A549 (cell line): ENCODE results near the gene MYRF. TPM values are rescaled to one million over a fixed set of nuclear protein-coding genes. Genes with fewer than 3 reads are reported as not detected.

Experiments
- ATAC-seq, 2 experiments: fragments of 200-7000 bp in 1 of 2; fragments of >200 bp in 1 of 2; cut with Nextera tagmentation in 1 of 2; cut with Tn5 transposase in 1 of 2; 3 replicates each; pipeline versions ENCODE4 v1.8.0 to v1.9.1; 2018 to 2020; ENCODE audit warnings: mild to moderate bottlenecking in 1 of 2, moderate library complexity in 1 of 2
- CTCF ChIA-PET: fragments of 300-600 bp; sonication (Branson Sonifier 250); formaldehyde crosslinking; extraction: SDS; loops from one replicate; lab custom pipeline; 2021; ENCODE audit warnings: antibody characterized with exemption, inconsistent platforms; lab: Yijun Ruan, JAX
- POLR2A ChIA-PET: fragments of 350-600 bp; formaldehyde crosslinking; extraction: SDS; loops from one replicate; lab custom pipeline; 2021; ENCODE audit warnings: antibody characterized with exemption, inconsistent platforms; lab: Yijun Ruan, JAX
- DNase-seq, 2 experiments: peaks; one replicate each; pipeline versions ENCODE4 v3.0.0 to v3.0.0-alpha.2; 2011 to 2016; ENCODE audit warnings: low read depth in 1 of 2, low spot score in 1 of 2
- FAIRE-seq: peaks from 2 replicates; lab custom pipeline; 2011; peaks lifted over from hg19 to GRCh38; lab: Jason Lieb, UNC
- H3K27ac ChIP-seq, 2 experiments: fragments of >200 bp; sonication (Bioruptor Twin); formaldehyde crosslinking; 3 replicates each; pipeline ENCODE4 v1.5.1; 2016 to 2017
- H3K4me1 ChIP-seq: fragments of >200 bp; sonication (Bioruptor Twin); formaldehyde crosslinking; 3 replicates; pipeline ENCODE4 v1.6.1; 2016
- H3K4me2 ChIP-seq: fragments of >200 bp; sonication (Bioruptor Twin); formaldehyde crosslinking; 3 replicates; pipeline ENCODE4 v1.6.1; 2016
- H3K4me3 ChIP-seq: fragments of >200 bp; sonication (Bioruptor Twin); formaldehyde crosslinking; 3 replicates; pipeline ENCODE4 v1.5.1; 2016
- H3K9me3 ChIP-seq: fragments of >200 bp; sonication (Bioruptor Twin); formaldehyde crosslinking; 3 replicates; pipeline ENCODE4 v1.6.1; 2016
- CBX8 ChIP-seq: fragments of 200-600 bp; sonication (generic); IDR thresholded peaks from 2 replicates; pipeline ENCODE4 v1.6.1; 2016
- CHD4 ChIP-seq: fragments of 200-600 bp; sonication (generic); IDR thresholded peaks from 2 replicates; pipeline ENCODE4 v1.6.1; 2016; ENCODE audit warnings: antibody characterized with exemption, mild to moderate bottlenecking, borderline replicate concordance
- E2F6 ChIP-seq: IDR thresholded peaks from 2 replicates; pipeline ENCODE4 v1.6.1; 2012; ENCODE audit warnings: low read depth, borderline replicate concordance
- EHF ChIP-seq: fragments of 250-450 bp; sonication (Bioruptor Pico); IDR thresholded peaks from 2 replicates; pipeline ENCODE4 v1.5.0; 2020; ENCODE audit warnings: mild to moderate bottlenecking
- FOSL2 ChIP-seq, 2 experiments: fragments of 450-650 bp in 1 of 2; fragments of >200 bp in 1 of 2; sonication (Bioruptor Twin) in 1 of 2; formaldehyde crosslinking; IDR thresholded peaks; 2 replicates each; pipeline versions ENCODE4 v1.5.0 to v1.6.1; 2016 to 2020; ENCODE audit warnings: mild to moderate bottlenecking in 1 of 2, moderate library complexity in 1 of 2
- FOXS1 ChIP-seq: fragments of 250-450 bp; sonication (Bioruptor Pico); IDR thresholded peaks from 2 replicates; pipeline ENCODE4 v1.5.0; 2020; ENCODE audit warnings: mild to moderate bottlenecking, moderate library complexity
- GATA3 ChIP-seq: IDR thresholded peaks from 2 replicates; pipeline ENCODE4 v1.6.1; 2012; ENCODE audit warnings: borderline replicate concordance
- HDAC2 ChIP-seq: fragments of 200-600 bp; sonication (generic); IDR thresholded peaks from 2 replicates; pipeline ENCODE4 v1.6.1; 2016
- HEYL ChIP-seq: fragments of 250-450 bp; sonication (Bioruptor Pico); IDR thresholded peaks from 2 replicates; pipeline ENCODE4 v1.8.0; 2021; ENCODE audit warnings: mild to moderate bottlenecking, moderate library complexity
- HMGXB4 ChIP-seq: fragments of 250-450 bp; sonication (Bioruptor Pico); IDR thresholded peaks from 2 replicates; pipeline ENCODE4 v1.5.0; 2021; ENCODE audit warnings: mild to moderate bottlenecking, moderate library complexity, borderline replicate concordance
- HOXA7 ChIP-seq: fragments of 250-450 bp; sonication (Bioruptor Pico); IDR thresholded peaks from 2 replicates; pipeline ENCODE4 v1.5.0; 2020; ENCODE audit warnings: mild to moderate bottlenecking, moderate library complexity
- JUN ChIP-seq, 2 experiments: fragments of >200 bp; sonication (Bioruptor Twin); formaldehyde crosslinking; IDR thresholded peaks; 2 replicates in 1 of 2; 3 replicates in 1 of 2; pipeline ENCODE4 v1.6.1; 2016 to 2017
- KDM1A ChIP-seq: fragments of 200-600 bp; sonication (generic); IDR thresholded peaks from 2 replicates; pipeline ENCODE4 v1.6.1; 2016; ENCODE audit warnings: low read depth, mild to moderate bottlenecking
- KDM5A ChIP-seq: fragments of 200-600 bp; sonication (generic); IDR thresholded peaks from 2 replicates; pipeline ENCODE4 v1.6.1; 2016; ENCODE audit warnings: antibody characterized with exemption, mild to moderate bottlenecking
- MAFK ChIP-seq: fragments of 450-650 bp; IDR thresholded peaks from 2 replicates; pipeline ENCODE4 v1.6.1; 2014; ENCODE audit not compliant: partially characterized antibody
- NFE2L2 ChIP-seq: fragments of 150-350 bp; conservative IDR thresholded peaks from 2 replicates; pipeline ENCODE4 v1.6.1; 2014; ENCODE audit warnings: low read length
- PBX3 ChIP-seq: IDR thresholded peaks from 2 replicates; pipeline ENCODE4 v1.6.1; 2012
- POLR2A ChIP-seq: IDR thresholded peaks from 2 replicates; pipeline ENCODE4 v1.6.1; 2012; ENCODE audit warnings: mild to moderate bottlenecking, low read length
- POLR2AphosphoS2 ChIP-seq: conservative IDR thresholded peaks from 2 replicates; pipeline ENCODE4 v1.6.1; 2012; ENCODE audit warnings: low read length, improper control_type of control experiment, inconsistent platforms
- RCOR1 ChIP-seq: fragments of 150-350 bp; IDR thresholded peaks from 2 replicates; pipeline ENCODE4 v1.6.1; 2014; ENCODE audit warnings: antibody characterized with exemption, low read length, low read depth
- RFX5 ChIP-seq: fragments of 450-650 bp; IDR thresholded peaks from 2 replicates; pipeline ENCODE4 v1.7.1; 2014; ENCODE audit warnings: antibody characterized with exemption, mild to moderate bottlenecking, moderate library complexity
- SMC3 ChIP-seq: fragments of >200 bp; sonication (Bioruptor Twin); formaldehyde crosslinking; IDR thresholded peaks from 3 replicates; pipeline ENCODE4 v1.6.1; 2018; ENCODE audit warnings: inconsistent platforms
- TP53 ChIP-seq: fragments of 250-450 bp; sonication (Bioruptor Pico); IDR thresholded peaks from 2 replicates; pipeline ENCODE4 v1.5.0; 2021; ENCODE audit warnings: mild to moderate bottlenecking, moderate library complexity
- USF2 ChIP-seq: fragments of 450-650 bp; IDR thresholded peaks from 2 replicates; pipeline ENCODE4 v1.6.1; 2014; ENCODE audit warnings: antibody characterized with exemption
- ZC3H11A ChIP-seq: fragments of 450-650 bp; IDR thresholded peaks from 2 replicates; pipeline ENCODE4 v1.6.1; 2014; ENCODE audit warnings: antibody characterized with exemption, mild to moderate bottlenecking
- ZFP36 ChIP-seq: fragments of 450-650 bp; IDR thresholded peaks from 2 replicates; pipeline ENCODE4 v1.6.1; 2014; ENCODE audit warnings: borderline replicate concordance; ENCODE audit not compliant: partially characterized antibody
- ZSCAN20 ChIP-seq: fragments of 250-450 bp; sonication (Bioruptor Pico); IDR thresholded peaks from 2 replicates; pipeline ENCODE4 v1.8.0; 2022; ENCODE audit warnings: mild to moderate bottlenecking, moderate library complexity
- WGBS: methylation state at CpG from one replicate; pipeline ENCODE4 v1.1.6; 2017; ENCODE audit errors: missing lambda C conversion rate; 5-methylcytosine and 5-hydroxymethylcytosine counted together
- polyA plus RNA-seq, 4 experiments: library from polyadenylated mRNA; depleted of rRNA in 3 of 4; stranded (reverse); fragments of >200 nt; fragmentation: RNase III in 1 of 4; extraction: RNeasy Plus Mini Kit Qiagen cat#74134 plus additional on column Dnase treatment in 1 of 4; gene quantifications; 2 replicates in 3 of 4; 3 replicates in 1 of 4; pipeline ENCODE4 v1.2.3, GENCODE V29; 2011 to 2017
- TF ChIP-seq, protein P1 (sequence below): fragments of 200-600 bp; sonication (generic); IDR thresholded peaks from 2 replicates; pipeline ENCODE4 v1.6.1; 2016; ENCODE audit warnings: antibody characterized with exemption, mild to moderate bottlenecking, moderate library complexity

MYRF gene
- polyA plus RNA-seq, 2 of the 4 experiments (the other 2 are of a cell fraction) = 14.7 to 22.3 TPM

GRCh38 chr11:61774411-61774810 is 22.0 kb downstream of the MYRF start:
- ChIA-PET POLR2A (no interaction called here), CTCF (interaction anchor here (0.9 to 3.9 kb wide), 6 partner anchors 8 to 40 kb away, joined by 3 to 56 read pairs (median 7); no protein-coding TSS in a partner anchor)
- no peak overlapping the region for H3K27ac ChIP-seq
- H3K4me3 ChIP-seq = no peak overlapping the region
- WGBS = 83% methylated on average over 12 of the region's 12 CpGs
- no peak overlapping the region for H3K4me2 ChIP-seq
- TF ChIP-seq FOSL2 (IDR thresholded peaks at IDR 0.05) = no peak
- TF ChIP-seq FOSL2 (CRISPR knock-in tag; IDR thresholded peaks at IDR 0.05) = no peak
- TF ChIP-seq USF2 = no peak
- TF ChIP-seq POLR2A = no peak
- no peak for TF ChIP-seq RCOR1
- no peak for TF ChIP-seq MAFK
- TF ChIP-seq PBX3 = no peak
- no peak for TF ChIP-seq JUN (IDR thresholded peaks at IDR 0.05)
- TF ChIP-seq POLR2AphosphoS2 = no peak
- TF ChIP-seq KDM5A = no peak
- no peak for TF ChIP-seq RFX5
- DNase-seq (no peak), ATAC-seq (no peak), FAIRE-seq (no peak)
- H3K4me1 ChIP-seq = peaks cover 39% of the 10 kb centered on the region
- H3K9me3 ChIP-seq = no peaks in the 10 kb centered on the region

GRCh38 chr11:61775106-61775505 is 22.7 kb downstream of the MYRF start:
- 94% methylated on average over 6 of the region's 6 CpGs for WGBS
- Histone ChIP-seq H3K9me3 (no peaks in the 10 kb centered on the region), H3K4me1 (peaks cover 32% of the 10 kb centered on the region), H3K4me3 (no peak overlapping the region), H3K4me2 (no peak overlapping the region), H3K27ac (no peak overlapping the region)
- FAIRE-seq = no peak
- ChIA-PET POLR2A (no interaction called here), CTCF (interaction anchor here (0.5 to 3.9 kb wide), 14 partner anchors 8 to 307 kb away, joined by 3 to 56 read pairs (median 6); no protein-coding TSS in a partner anchor)
- TF ChIP-seq HOXA7 (no peak), RCOR1 (no peak), E2F6 (no peak), GATA3 (no peak), NFE2L2 (no peak), ZC3H11A (no peak), HDAC2 (no peak), EHF (CRISPR knock-in tag) (no peak), HEYL (CRISPR knock-in tag) (no peak), SMC3 (no peak), ZSCAN20 (CRISPR knock-in tag) (no peak), TP53 (CRISPR knock-in tag) (no peak), CHD4 (no peak), CBX8 (no peak), FOXS1 (CRISPR knock-in tag) (no peak), ZFP36 (no peak), HMGXB4 (CRISPR knock-in tag) (no peak), KDM1A (no peak)
- TF ChIP-seq, protein P1, sequence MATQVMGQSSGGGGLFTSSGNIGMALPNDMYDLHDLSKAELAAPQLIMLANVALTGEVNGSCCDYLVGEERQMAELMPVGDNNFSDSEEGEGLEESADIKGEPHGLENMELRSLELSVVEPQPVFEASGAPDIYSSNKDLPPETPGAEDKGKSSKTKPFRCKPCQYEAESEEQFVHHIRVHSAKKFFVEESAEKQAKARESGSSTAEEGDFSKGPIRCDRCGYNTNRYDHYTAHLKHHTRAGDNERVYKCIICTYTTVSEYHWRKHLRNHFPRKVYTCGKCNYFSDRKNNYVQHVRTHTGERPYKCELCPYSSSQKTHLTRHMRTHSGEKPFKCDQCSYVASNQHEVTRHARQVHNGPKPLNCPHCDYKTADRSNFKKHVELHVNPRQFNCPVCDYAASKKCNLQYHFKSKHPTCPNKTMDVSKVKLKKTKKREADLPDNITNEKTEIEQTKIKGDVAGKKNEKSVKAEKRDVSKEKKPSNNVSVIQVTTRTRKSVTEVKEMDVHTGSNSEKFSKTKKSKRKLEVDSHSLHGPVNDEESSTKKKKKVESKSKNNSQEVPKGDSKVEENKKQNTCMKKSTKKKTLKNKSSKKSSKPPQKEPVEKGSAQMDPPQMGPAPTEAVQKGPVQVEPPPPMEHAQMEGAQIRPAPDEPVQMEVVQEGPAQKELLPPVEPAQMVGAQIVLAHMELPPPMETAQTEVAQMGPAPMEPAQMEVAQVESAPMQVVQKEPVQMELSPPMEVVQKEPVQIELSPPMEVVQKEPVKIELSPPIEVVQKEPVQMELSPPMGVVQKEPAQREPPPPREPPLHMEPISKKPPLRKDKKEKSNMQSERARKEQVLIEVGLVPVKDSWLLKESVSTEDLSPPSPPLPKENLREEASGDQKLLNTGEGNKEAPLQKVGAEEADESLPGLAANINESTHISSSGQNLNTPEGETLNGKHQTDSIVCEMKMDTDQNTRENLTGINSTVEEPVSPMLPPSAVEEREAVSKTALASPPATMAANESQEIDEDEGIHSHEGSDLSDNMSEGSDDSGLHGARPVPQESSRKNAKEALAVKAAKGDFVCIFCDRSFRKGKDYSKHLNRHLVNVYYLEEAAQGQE = no peak
- no peak for ATAC-seq
- no peak for DNase-seq
